Stimulated activated CD4-positive, alpha-beta T cell treated with anti-CD3 and anti-CD28 coated beads, Interleukin-2, amount 100 ng/mL, for 4 hours (primary cell): ENCODE measurements around the gene OSBPL3.
"Not testable (repeated sequence)": the region's sequence is repeated elsewhere in the genome, so short reads cannot be mapped to it uniquely, and the experiment has no call there.

Experiments used
- DNase-seq: peaks from one replicate; pipeline ENCODE4 v3.0.0-alpha.2; 2020; ENCODE audit warnings: low read depth

OSBPL3 gene

DNA sequence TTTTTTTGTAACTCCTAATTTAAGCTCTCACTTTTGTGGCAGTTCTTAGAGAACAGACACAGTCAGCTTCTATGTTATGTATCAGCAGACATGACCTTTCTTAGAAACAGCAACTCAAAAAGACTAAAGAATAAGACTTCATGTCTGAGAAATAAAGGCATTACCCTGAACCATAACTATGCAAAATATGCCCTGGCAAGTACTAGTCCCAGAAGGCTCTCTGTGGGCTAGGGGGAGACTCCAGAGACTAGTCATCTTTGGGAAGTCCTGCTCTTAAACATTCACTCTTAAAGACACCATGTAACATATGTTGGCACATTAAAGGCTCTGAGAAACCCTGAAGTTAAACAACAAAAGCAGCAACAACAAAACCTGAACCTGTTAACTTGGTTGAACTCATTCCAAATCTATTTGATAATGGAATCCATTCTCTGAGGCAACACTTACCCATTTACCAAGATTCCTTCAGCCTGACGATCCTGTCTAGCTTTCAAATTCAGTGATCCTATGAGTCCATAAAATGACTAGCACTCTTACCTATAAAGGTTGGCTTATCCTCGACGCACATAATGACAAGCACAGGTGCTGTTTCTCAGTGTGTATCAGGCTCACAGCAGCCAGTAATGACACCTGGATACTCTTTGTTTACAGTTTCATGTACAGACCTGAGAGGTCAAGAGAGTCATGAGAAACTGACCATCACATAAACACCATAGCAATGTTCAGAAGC, 62.3 kb downstream of the OSBPL3 start:
- DNase-seq = no peak

GRCh38 chr7:24916463-24917040, 63.4 kb downstream of the OSBPL3 start:
- no peak for DNase-seq

- DNase-seq = no peak
These were observed 65.5 kb downstream of the OSBPL3 start for GRCh38 chr7:24914465-24914859.

GRCh38 chr7:24913801-24914464, 66.0 kb downstream of the OSBPL3 start:
- no peak for DNase-seq

DNA sequence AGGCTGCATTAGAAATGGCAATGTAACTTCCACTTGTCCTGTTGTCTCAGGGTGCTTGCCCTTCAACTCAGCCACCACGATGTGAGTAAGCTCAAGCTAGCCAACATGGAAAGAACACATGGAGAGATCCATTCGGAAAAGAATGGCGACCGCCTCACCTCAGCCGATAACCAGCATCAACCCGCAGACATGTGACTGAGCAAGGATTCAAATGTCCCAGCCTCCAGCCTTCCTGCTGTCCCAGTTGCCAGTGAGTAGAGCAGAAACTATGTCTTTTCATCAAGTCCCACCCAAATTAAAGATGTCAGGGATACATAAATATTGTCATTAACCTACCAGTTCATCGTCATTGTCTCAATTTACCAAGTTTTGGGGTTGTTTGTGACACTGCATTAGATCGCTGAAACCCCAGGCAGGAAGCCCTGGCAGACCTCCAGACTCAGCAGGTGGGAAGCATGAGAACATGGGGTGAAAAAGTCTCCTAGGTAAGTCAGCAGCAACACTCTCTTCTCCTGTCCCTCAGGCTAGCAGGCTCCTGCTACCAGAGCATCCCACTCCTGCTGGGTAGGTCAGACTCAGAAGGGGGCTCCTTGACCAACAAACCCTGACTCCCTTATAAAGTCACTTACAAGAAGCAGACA, 67.0 kb downstream of the OSBPL3 start:
- no peak for DNase-seq

- no peak for DNase-seq
These were observed 67.6 kb downstream of the OSBPL3 start for GRCh38 chr7:24912424-24912823.

DNA sequence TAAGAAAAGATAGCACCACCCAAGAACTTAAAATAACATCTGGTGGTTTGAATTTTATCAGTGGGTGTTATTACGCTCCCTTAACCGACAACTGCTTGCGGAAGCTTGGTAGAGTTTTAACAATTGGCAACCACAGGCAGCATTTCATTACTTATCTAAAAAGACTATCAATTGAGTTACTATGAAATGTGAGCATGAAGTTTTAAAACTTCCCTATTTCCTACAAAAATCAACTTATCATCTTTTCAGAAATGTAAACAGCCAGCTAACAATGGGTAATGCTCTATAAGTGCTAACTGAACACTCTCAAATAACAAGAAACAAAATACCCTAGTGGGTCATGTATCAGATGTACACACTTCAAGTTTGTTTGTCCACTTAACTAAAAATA, 68.8 kb downstream of the OSBPL3 start:
- no peak for DNase-seq

DNA sequence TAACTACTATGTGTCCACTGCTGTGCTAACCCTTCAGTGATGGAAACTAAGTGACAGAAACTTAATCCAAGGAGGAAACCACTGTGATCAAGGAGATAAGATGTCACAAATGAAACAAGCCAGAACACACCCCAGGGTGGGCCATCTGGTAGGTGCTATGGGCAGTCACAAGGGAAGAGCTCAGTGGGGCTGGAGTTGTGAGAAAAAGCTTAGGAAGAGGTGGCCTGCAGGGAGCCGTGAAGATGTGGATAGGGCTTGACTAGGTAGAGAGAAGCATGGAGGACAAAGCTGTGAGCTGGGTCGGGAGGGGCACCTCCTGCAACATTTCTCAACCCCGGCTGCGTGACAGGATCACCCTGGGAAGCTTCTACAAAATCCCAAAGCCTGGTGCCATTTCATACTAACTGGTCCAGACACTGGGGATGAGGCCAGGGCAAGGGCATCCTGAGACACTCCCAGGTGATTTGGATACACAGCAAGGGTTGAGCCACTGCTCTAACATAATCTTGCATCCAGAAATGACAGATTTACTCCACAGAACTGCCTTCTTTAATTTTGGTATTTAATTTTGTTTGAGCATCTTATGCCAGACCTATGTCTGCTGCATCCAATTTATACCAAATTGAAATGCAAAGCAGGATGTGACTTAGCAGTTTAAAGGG, 69.3 kb downstream of the OSBPL3 start:
- DNase-seq = no peak

- DNase-seq = no peak
These were observed 71.3 kb downstream of the OSBPL3 start for GRCh38 chr7:24908727-24909126.

GRCh38 chr7:24908166-24908565, 71.8 kb downstream of the OSBPL3 start:
- no peak for DNase-seq

GRCh38 chr7:24907311-24907886, 72.6 kb downstream of the OSBPL3 start:
- DNase-seq = peak; percentile 35

DNA sequence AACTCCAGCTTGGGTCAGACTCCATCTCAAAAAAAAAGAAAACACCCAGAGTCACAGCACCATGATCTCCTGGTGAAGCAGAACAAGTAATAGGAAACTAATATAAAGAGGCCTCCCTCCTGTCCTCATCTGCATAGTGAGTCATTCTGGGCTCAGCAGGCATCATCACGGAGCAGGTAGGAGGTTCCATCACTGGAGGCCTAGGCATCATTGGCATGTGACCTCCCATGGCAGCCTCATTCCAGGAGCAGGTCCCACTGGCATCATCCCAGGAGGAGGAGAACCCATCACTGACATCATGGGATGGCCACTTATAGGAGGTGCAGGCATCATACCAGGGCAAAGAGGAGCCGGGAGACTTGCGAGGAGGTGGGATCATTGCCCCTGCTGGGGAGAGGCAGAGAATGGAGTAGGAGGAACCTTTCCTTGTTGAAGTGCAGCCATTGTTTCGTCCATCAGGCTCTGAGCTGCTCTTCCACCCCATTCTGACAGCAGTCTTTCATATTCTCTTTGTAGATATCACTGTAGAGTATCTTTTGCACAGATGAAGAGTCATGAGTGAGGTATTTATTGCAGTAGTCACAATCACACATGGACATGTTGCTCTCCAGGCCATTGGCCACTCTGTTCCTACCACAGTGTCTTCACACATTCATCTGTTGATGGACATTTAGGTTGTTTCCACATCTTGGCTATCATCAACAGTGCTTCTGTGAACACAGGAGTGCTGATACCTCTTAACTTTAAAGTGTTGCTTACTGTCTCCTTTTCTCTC, 73.8 kb downstream of the OSBPL3 start:
- no peak for DNase-seq

DNA sequence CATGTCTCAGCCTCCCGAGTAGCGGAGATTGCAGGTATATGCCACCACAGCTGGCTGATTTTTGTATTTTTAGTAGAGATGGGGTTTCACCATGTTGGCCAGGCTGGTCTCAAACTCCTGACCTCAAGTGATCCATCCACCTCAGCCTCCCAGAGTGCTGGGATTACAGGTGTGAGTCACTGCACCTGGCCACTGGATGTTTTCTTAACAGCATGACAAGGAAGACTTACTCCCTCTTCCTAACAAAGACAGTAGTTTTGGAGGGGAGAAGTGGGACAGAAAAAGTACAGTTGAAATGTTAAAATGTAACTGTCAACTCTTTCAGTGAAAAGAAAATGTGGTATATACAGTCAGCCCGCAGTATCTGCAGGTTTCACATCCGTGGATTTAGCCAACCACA, 76.0 kb downstream of the OSBPL3 start:
- not testable (repeated sequence) for DNase-seq

GRCh38 chr7:24903559-24903958, 76.4 kb downstream of the OSBPL3 start:
- DNase-seq = no peak

DNA sequence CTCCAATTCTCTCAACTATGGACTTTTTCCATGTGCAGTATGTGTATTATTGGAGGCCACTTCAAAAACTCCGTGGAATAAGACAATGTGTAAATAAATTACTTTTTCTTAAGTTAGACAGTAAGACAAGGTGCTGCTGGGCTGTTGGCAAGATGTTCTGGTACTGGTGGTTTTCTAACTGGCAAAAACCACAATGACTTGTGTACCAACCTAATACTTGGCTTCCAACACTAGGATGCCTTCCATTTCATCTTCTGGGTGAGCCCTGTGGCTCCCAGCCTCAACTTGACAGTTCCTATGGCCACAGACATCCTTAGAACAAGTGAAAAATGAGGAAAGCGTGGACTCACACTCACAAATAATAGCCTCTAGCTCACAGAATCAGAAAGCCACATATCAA, 77.0 kb downstream of the OSBPL3 start:
- no peak for DNase-seq

DNA sequence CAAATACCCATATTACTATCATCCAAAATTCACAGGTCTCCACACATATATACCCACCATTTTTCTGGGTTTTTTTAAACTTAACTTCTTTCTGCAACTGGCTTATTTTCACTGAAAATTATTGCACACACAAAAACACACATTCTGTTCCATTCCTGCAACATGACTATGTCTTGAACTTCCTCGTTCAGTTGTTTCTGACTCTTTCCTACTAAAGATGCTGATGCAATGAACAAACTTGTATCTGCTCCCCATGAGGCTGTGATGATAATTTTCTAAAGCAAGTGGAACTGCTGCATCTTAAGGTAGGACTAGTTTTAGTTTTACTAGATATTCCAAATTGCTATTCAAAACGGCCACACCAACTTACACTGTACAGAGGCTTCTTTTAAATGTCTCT, 77.7 kb downstream of the OSBPL3 start:
- no peak for DNase-seq

DNA sequence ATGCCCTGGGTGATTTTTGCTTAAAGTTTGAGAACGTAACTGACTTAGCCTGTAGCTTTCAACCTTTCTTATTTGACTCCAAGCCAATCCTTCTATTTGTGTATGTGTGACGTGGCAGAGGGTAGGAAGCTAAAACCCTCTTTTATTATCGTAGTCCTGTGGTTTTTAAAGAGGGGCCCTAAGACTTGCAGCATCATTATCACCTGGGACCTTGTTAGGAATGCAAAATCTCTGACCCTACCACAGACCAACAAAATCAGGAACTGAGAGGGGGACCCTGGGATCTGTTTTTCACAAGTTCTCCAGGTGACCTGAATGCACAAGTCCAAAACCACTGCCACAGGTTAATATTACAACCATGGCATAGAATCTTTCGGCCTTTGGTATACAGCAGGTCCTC, 80.1 kb downstream of the OSBPL3 start:
- no peak for DNase-seq

GRCh38 chr7:24899161-24899560, 80.8 kb downstream of the OSBPL3 start:
- DNase-seq = no peak

GRCh38 chr7:24898691-24899090, 81.3 kb downstream of the OSBPL3 start:
- DNase-seq = no peak

- no peak for DNase-seq
These were observed 83.9 kb downstream of the OSBPL3 start for GRCh38 chr7:24896031-24896501.
